NCI-H1436 (cell line): ENCODE measurements around the gene BRK1.
"Not testable (repeated sequence)": the region's sequence is repeated elsewhere in the genome, so short reads cannot be mapped to it uniquely, and the experiment has no call there.

Experiments
- DNase-seq: peaks from one replicate; lab custom pipeline; 2025; lab: John Stamatoyannopoulos, UW

BRK1 gene

DNA sequence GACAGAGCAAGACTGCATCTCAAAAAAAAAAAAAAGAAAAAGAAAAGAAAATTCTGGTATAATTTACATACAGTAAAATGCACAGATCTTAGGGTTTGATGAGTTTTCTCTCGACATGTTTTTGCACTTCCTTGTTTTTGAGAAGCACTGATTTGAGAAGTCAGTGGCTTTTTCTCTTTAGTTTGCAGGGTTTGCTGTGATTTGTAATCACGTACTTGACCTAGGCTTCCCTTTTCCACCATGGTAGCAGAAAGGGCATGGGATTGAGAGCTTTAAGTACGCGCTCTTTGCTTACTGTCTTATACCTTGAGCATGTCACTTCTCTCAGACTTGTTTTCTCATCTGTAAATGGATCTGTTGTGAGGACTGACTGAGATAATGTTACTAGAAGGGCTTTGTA lies 30.2 kb downstream of the BRK1 start:
- no peak for DNase-seq

DNA sequence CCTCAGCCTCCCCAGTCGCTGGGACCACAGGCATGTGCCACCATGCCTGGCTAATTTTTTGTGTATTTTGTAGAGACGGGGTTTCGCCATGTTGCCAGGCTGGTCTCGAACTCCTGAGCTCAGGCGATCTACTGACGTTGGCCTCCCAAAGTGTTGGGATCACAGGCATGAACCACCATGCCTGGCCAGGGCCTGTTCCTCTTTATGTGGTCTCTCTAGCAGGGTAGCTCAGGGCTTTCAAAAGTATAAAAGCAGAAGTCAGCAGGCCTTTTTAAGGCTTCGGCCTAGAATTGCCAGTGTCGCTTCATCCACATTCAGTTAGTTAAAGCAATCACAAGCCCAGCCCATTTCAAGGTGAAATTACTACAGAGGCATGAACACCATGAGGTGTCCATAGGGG lies 33.8 kb downstream of the BRK1 start:
- no peak for DNase-seq

DNA sequence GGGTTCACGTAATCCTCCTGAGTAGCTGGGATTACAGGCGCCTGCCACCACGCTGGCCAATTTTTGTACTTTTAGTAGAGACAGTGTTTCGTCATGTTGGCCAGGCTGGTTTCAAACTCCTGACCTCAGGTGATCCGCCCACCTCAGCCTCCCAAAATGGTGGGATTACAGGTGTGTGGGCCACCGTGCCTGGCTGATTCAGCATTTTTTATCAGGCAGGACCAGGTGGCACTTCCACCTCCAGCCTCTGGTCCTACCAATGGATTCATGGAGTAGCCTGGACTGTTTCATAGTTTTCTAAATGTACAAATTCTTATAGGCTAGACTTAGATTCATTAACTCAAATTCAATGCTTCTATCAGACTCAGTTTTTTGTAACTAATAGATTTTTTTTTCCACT lies 35.5 kb downstream of the BRK1 start:
- no peak for DNase-seq

DNA sequence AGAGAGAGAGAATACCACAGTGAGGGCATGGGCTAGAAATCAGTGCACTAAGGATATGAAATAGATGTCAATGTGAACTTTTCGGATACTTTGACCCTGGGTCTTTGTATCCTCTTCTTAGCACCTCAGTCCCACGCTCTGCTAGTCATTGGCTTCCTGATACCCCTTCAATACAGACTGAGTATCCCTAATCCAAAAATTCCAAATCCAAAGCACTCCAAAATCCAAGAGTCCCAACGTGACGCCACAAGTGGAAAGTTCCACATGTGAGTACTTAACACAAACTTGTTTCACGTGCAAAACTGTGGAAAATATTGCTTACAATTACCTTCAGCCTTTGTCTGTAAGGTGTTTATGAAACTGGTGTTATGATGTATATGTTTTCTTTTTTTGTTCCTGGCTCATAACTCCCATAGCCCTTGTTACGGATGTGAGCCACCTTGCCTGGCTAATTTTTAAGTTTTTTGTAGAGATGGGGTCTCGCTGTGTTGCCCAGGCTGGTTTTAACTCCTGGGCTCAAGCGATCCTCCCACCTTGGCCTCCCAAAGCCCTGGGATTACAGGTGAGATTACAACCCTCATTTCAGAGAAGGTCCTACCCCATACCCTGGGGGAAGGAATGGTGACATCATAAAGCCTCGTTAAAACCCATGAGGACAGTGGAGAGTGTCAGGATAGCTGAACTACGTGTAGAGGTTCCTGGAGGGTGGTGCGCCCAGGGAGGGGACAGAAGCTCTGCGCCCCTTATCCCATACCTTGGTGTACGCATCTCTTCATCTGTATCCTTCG lies 39.1 kb downstream of the BRK1 start:
- DNase-seq, result no peak

DNA sequence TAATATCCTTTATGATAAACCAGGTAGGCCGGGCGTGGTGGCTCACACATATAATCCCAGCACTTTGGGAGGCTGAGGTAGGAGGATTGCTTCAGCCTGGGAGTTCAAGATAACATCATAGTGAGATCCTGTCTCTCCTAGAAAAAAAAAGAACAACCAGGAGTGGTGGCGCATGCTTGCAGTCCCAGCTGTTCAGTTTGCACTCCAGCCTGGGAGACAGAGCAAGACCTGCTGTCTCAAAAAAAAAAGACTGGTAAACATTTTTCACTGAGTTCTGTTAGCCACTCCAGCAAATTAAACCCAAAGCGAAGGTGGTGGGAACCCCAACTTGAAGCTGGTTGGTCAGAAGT lies 39.6 kb downstream of the BRK1 start:
- DNase-seq, result no peak

DNA sequence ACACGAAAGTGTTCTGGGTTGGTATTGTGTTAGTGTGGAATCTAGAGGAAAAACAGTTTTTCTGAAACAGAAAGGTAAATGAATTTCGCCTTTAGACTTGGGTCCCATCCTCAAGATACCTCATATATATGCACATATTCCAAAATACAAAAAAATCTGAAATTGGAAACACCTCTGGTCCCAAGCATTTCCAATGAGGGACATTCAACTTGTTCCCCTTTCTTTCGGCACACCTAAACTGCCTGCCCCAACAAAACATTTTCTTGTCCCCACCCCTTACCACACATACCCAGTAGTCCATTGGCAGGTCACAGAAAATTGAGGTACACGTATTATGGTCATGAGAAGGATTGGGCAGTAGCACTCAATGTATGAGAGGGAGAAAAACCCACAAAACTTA lies 40.2 kb downstream of the BRK1 start:
- no peak for DNase-seq

DNA sequence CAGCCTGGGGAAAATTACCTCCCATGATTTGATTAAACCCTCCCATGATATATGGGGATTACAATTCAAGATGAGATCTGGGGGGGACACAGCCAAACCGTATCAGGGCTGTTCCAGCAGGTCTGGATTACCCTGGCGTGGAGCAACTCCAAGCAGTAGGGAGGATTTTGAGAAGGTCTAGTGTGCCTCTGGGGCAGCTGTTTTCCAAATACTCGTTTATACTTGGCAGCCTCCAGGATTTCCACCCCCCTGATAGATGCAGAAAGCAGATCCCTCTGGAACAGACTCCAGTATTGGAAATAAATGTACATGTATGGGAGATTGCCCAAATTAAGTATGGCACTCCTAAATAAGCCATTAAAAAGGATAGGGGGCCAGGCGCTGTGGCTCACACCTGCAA lies 41.6 kb downstream of the BRK1 start:
- DNase-seq, result no peak

DNA sequence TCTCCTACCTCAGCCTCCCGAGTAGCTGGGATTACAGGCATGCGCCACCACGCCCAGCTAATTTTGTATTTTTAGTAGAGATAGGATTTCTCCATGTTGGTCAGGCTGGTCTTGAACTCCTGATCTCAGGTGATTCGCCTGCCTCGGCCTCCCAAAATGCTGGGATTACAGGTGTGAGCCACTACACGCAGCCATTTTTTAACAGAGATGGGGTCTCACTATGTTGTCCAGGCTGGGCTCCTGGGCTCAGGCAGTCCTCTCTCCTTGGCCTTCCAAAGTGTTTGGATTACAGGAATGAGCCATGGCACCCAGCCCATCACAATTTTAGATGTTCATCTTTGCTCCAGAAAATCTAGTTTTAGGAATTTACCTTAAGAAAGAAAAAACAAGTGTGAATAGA lies 43.1 kb downstream of the BRK1 start:
- DNase-seq, result not testable (repeated sequence)

DNA sequence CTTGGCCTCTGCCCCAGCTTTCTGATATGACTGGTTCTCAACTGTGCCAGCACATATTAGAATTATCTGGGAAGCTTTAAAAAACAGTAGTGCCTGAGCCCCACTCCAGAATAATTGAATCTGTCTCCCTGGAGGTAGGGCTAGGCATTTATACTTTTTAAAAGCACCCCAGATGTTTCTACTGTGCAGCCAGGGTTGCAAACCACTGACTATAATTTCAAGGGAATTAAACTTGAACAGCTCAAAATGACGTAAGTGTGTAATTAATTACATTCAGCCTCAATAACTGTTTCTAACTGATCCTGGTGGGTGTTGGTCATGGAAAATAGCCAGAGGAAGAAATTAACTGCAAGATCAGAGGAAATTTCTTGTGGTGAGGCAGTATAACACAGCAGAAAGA lies 44.9 kb downstream of the BRK1 start:
- DNase-seq, result no peak

DNA sequence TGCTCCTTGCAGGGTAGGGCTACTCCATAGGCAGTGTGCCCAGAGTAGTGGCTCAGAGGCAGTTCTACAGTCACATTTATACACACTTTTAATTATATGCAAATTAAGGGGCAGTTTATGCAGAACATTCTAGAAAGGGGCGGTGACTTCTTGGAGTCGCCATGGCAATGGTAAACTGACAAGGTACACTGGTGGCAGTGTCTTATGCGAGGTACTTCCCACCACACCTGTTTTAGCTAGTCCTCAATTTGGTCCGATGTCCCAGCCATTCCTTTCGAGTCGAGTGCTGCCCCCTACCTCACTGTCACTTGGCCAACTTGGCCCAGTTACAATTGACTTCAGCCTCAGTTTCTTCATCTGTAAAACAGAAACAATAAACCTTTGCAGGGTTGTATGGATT lies 45.5 kb downstream of the BRK1 start:
- no peak for DNase-seq

DNA sequence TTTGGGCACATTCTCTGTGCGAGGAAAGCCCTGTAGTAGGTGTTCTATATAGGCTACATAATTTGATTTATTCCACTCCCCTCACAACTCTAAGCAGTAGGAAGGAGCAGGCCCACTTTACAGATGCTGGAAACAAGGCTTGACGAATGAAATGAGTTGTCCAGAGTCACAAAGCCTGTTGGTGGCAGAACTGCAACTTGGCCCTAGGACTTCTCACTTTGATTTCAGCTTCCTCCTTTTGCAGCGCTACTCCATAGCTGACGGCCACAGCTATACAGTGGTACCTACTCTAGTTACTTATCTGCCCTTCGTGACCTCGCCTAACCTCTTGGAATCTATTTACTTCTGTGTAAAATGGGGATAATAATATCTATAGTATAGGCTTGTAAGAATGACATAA lies 46.7 kb downstream of the BRK1 start:
- no peak for DNase-seq

DNA sequence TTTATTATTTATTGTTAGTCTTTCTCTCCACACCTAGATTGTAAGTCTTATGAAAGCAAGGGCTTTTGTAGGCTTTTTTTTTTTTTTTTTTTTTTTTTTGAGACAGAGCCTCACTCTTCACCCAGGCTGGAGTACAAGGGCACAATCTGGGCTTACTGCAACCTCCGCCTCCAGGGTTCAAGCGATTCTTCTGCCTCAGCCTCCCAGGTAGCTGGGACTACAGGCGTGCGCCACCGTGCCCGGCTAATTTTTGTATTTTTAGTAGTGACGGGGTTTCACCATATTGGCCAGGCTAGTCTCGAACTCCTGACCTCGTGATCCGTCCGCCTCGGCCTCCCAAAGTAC lies 48.7 kb downstream of the BRK1 start:
- not testable (repeated sequence) for DNase-seq

DNA sequence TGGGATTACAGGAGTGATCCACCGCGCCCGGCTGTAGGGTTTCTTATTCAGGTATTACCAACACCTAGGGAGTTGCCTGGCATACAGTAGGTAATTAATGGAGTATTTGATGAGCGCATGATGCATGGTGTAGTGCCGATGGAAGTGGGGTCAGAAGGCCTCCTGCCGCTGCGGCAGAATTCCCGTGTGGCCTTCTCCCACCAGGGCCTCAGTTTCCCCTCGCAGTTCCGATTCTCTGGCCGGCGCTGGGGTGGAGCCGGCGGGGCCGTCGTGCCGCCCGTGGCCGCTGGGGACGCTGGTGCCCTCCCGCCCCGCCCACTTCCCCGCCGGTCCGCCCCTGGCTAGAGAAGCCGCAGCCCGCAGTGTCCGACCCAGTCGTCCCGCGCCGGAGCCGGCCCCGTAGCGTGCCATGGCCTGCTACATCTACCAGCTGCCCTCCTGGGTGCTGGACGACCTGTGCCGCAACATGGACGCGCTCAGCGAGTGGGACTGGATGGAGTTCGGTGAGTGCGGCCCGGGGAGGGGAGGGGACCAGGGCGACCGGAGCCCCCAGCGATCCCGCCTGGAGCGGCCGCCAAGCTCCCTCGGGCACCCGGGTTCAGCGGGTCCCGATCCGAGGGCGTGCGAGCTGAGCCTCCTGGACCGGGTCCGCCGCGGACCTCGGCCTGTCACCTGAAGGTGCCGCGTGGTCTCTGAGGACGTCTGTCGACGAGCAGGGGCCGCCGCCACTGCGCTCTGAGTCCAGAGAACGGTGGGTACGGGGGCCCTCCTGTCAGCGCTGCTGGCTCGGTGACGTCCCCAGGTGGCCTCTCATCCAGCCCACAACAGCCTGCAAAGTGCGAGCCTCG lies 49.3 kb downstream of the BRK1 start, which contains the start of gene IRAK2:
Gene IRAK2, plus strand, starts transcription at position 374 of the 848 bp plus-strand sequence. Its CDS starts 36 bp downstream, at position 410.
- no peak for DNase-seq

DNA sequence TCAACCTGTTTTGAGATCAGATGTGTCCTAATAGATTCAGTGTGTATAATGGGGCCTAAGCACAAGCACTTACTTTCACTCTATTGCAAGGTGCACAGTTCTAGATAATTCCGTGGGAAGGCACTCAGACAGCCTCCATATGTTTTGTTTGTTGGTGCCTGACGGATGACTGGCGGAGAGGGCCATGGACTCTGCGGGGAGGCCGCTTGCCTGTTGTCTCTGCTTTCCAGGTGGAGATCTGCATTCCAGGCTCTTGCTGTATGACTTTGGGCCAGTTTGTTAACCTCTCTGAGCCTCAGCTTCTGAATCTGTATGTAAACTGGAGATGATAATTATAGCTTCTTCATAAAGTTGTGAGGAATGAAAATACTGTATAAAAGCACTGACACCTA lies 50.7 kb downstream of the BRK1 start:
- no peak for DNase-seq

DNA sequence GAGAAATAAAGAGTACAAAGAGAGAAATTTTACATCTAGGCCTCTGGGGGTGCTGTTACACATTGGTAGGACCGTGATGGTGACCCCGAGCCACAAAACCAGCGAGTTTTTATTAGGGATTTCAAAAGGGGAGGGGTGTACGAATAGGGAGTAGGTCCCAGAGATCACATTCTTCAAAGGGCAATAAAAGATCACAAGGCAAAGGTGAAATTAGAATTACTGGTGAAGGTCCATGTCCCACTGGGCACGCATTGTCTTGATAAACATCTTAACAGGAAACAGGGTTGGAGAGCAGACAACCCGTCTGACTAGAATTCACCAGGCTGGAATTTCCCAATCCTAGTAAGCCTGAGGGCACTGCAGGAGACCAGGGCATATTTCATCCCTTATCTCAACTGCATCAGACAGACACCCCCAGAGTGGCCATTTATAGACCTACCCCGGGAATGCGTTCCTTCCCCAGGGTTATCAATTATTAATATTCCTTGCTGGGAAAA lies 53.6 kb downstream of the BRK1 start:
- no peak for DNase-seq

DNA sequence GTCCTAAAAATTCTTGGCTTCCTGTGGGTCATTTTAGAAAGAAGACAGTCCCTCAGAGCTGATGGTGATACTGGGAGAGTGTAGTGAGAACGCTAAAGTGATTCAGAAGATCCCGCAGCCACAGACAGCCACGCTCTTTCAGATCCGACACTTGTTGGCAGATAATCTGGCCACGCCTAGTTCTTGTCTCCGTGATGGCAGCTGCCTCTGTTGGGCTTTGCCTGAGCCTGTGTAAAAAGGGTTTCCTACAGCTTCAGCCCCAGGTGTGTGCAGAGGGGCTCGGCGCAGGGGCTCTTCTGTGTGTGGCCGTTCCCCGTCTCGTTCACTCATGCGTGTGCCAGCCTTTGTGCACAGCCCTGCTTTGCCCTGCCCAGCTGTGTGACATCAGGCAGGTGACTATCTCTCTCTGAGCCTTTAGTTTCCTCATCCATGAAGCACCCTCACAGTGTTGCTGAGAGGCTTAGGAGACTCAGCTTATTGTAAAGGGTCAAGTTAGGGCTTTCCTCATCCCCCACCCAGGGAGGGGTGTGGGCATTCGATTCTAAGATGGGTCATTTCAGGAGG lies 55.5 kb downstream of the BRK1 start:
- DNase-seq, result no peak

DNA sequence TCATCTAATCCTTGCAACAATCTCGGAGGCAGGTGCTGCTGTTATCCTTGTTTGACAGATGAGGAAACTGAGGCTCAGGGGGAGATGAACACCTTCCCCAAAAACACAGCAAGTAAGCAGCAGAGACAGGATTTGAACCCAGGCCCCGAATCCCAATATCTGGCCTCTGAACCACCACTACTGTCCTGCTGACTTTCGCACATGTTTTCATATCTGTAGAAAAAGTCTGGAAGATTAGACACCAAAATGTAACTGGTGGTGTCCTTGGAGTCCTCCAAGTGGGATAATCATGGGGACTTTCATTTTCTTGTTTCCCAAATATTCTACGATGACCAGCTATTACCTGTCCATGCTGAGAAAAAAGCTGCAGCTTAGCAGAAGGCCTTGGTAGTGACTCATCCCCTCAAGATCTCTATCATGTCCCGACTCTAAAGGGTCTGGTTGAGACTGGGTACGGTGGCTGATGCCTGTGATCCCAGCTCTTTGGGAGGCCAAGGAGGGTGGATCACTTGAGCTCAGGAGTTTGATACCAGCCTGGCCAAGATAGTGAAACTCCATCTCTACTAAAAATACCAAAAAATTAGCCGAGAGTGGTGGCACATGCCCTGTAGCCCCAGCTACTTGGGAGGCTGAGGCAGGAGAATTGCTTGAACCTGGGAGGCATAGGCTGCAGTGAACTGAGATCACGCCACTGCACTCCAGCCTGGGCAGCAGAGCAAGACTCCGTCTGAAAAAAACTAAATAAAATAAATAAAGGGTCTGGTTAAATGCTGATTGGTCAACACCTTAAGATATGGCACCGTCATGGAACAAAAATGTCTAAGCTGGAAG lies 57.8 kb downstream of the BRK1 start:
- no peak for DNase-seq

DNA sequence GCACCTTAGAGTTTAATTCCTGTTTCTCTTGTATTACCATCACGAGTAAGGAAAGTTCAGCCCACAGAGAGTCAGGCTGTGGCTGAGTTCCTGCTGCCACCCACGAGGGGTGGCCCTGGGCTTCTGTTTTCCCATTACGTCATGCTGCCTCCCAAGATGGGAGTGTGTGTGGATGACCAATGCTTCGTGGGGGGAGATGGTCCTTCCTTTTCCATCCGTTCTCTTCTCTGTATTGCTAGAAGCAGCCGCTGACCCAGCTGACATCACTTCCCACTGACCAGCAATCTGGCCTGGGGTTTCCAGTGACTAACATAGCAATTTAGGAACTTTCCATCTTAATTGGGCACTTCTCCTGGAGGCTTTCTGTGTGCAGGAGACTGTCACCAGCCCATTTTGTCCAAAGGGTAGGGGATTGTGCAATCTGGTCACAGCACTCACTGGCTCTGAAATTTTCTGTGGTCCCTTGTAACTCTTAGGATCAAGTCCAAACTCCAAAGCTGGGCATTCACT lies 58.5 kb downstream of the BRK1 start:
- DNase-seq, result no peak

DNA sequence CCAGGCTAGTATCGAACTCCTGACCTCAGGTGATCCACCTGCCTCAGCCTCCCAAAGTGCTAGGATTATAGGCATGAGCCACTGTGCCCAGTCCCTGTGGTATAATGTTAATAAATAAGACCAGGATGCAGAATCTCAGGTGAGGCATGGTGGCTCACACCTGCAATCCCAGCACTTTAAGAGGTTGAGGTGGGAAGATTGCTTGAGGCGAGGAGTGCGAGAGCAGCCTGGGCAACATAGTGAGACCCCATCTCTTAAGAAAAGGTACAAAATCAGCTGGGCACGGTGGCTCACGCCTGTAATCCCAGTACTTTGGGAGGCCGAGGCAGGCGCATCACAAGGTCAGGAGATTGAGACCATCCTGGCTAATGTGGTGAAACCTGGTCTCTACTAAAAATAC lies 59.9 kb downstream of the BRK1 start:
- DNase-seq, result not testable (repeated sequence)

DNA sequence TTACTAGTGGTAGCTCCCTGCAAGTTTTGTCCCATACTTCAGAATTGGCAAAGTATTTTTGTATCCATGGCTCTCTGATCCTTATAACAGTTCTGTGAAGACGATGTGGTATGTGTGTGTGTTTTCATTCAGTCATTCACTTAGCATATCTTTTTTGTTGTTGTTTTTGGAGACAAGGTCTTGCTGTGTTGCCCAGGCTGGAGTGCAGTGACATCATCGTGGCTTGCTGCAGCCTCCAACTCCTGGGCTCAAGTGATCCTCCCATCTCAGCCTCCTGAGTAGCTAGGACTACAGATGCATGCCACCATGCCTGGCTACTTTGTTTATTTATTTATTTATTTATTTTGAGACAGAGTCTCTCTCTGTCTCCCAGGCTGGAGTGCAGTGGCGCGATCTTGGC lies 60.7 kb downstream of the BRK1 start:
- not testable (repeated sequence) for DNase-seq
